Chondrocyte (in vitro differentiated cells): ENCODE results near the gene LRRC8D. TPM values are rescaled to one million over a fixed set of nuclear protein-coding genes. Genes with fewer than 3 reads are reported as not detected.

Experiments
- DNase-seq: peaks from one replicate; pipeline ENCODE4 v3.0.0; 2021; ENCODE audit warnings: mixed read lengths, low spot score
- H3K27ac Mint-ChIP-seq: one replicate; pipeline ENCODE4 v1.8.0; 2021; ENCODE audit warnings: mild to moderate bottlenecking, moderate library complexity, mixed read lengths; ENCODE audit not compliant: unreplicated experiment
- H3K27me3 Mint-ChIP-seq: 2 replicates; pipeline ENCODE4 v1.8.0; 2021; ENCODE audit warnings: low read depth, mixed read lengths
- H3K36me3 Mint-ChIP-seq: 2 replicates; pipeline ENCODE4 v1.8.0; 2021; ENCODE audit warnings: low read depth, mixed read lengths
- H3K4me1 Mint-ChIP-seq: 2 replicates; pipeline ENCODE4 v1.8.0; 2021; ENCODE audit warnings: low read depth, mild to moderate bottlenecking, mixed read lengths
- H3K4me3 Mint-ChIP-seq: one replicate; pipeline ENCODE4 v1.8.0; 2021; ENCODE audit warnings: mild to moderate bottlenecking, moderate library complexity, mixed read lengths; ENCODE audit not compliant: unreplicated experiment
- H3K9me3 Mint-ChIP-seq: 2 replicates; pipeline ENCODE4 v1.8.0; 2021; ENCODE audit warnings: low read depth, mixed read lengths
- total RNA-seq: library from RNA; stranded (reverse); gene quantifications from 3 replicates; pipeline ENCODE4 v1.2.1, GENCODE V29; 2021
- TF ChIP-seq, protein P1 (sequence below): fragments of 200-600 bp; sonication (generic); IDR thresholded peaks from 2 replicates; pipeline ENCODE4 v1.5.0; 2021; ENCODE audit warnings: antibody characterized with exemption, mild to moderate bottlenecking, moderate library complexity

Gene LRRC8D
- total RNA-seq, 1 donor from 2014 or later: 14.9 TPM

DNA sequence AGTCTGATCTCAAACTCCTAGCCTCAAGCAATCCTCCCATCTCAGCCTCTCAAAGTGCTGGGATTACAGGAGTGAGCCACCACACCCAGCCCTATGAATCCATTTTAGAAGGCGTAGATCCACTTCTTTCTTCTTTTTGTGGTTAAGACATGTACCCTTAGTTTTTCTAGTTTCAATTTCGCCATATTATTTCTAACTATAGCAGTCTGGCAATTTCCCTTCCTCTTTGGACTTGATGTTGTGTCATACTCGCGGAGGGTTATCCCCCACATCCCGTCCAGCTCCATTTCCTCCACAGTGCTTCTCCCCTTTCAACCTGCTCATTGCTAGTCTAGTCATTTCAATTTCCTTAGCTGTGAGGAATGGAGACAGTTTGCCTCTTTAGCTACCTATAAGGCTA is 5.2 kb upstream of the LRRC8D start:
- H3K4me1 Mint-ChIP-seq: peaks cover 7% of the 10 kb centered on the region
- no peaks in the 10 kb centered on the region for H3K27me3 Mint-ChIP-seq
- no peak overlapping the region for H3K27ac Mint-ChIP-seq
- no peaks in the 10 kb centered on the region for H3K9me3 Mint-ChIP-seq
- no peak overlapping the region for H3K4me3 Mint-ChIP-seq
- TF ChIP-seq, protein P1, sequence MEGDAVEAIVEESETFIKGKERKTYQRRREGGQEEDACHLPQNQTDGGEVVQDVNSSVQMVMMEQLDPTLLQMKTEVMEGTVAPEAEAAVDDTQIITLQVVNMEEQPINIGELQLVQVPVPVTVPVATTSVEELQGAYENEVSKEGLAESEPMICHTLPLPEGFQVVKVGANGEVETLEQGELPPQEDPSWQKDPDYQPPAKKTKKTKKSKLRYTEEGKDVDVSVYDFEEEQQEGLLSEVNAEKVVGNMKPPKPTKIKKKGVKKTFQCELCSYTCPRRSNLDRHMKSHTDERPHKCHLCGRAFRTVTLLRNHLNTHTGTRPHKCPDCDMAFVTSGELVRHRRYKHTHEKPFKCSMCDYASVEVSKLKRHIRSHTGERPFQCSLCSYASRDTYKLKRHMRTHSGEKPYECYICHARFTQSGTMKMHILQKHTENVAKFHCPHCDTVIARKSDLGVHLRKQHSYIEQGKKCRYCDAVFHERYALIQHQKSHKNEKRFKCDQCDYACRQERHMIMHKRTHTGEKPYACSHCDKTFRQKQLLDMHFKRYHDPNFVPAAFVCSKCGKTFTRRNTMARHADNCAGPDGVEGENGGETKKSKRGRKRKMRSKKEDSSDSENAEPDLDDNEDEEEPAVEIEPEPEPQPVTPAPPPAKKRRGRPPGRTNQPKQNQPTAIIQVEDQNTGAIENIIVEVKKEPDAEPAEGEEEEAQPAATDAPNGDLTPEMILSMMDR: no peak
- no peak for DNase-seq
- H3K36me3 Mint-ChIP-seq: no peaks in the 10 kb centered on the region

DNA sequence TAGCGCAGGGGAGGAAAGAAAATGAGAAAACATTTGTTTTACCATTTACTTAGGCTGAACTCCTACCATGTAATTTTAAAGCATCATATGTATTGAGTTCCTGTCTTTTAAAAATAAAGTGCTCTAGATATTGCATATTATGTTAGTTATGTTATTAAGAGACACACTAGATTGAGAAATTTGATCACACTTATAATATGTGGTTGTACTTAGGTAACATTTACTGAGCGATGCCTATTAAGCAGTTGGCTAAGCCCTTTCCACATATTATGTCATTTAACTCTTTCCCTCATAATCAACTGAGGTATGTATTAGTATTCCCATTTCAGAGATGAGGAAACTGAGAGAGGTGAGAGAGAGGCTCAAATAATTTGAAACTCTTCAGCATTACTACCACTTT is 4.5 kb upstream of the LRRC8D start:
- H3K4me1 Mint-ChIP-seq: peaks cover 7% of the 10 kb centered on the region
- TF ChIP-seq, protein P1: no peak
- H3K27ac Mint-ChIP-seq: no peak overlapping the region
- DNase-seq: no peak
- H3K4me3 Mint-ChIP-seq: no peak overlapping the region
- H3K36me3 Mint-ChIP-seq: no peaks in the 10 kb centered on the region
- H3K27me3 Mint-ChIP-seq: no peaks in the 10 kb centered on the region
- no peaks in the 10 kb centered on the region for H3K9me3 Mint-ChIP-seq

DNA sequence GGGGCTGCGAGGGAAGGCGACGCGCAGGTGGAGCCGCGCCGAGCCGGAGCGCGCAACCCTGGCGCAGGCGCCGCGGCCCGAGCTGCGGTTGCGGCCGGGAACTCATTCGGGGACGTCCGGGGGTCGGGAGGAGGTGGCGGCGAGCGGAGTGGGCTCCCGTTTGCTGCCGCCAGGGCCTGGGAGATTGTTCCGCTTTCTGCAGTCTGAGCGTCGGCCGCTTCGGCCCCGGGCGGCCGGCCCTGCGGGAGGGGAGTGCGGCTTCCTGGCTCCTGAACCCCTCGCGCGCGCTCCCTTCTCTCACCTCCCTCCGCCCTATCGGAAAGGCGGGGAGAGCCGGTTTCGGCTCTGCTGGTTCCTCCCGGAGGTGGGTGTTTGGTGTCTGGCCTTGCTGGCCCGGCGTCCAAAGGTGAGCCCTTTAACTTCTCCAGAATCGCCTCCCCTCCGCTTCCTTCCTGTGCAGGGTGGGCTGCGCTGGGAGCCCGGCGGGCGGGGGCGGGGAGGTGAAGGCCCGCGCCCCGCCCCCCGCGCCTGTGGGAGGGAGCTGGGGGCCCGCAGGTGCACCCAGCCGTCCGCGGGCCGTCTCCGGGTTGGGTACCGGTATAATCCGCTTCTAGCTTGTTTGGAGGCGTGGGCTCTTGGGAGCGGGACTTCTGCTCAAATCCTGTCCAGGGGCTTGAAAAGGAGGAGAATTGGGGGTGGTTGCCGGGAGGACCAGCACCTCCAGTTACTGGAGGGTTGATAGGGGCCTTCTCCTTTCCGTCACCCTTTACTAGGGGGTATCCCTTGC is 683 bp downstream of the LRRC8D start:
- TF ChIP-seq, protein P1: peak; percentile 37
- Mint-ChIP-seq H3K27ac (no peak overlapping the region), H3K4me1 (peaks cover 21% of the 10 kb centered on the region), H3K9me3 (no peaks in the 10 kb centered on the region), H3K4me3 (peak overlapping the region; percentile 77), H3K27me3 (no peaks in the 10 kb centered on the region), H3K36me3 (no peaks in the 10 kb centered on the region)
- DNase-seq: no peak

DNA sequence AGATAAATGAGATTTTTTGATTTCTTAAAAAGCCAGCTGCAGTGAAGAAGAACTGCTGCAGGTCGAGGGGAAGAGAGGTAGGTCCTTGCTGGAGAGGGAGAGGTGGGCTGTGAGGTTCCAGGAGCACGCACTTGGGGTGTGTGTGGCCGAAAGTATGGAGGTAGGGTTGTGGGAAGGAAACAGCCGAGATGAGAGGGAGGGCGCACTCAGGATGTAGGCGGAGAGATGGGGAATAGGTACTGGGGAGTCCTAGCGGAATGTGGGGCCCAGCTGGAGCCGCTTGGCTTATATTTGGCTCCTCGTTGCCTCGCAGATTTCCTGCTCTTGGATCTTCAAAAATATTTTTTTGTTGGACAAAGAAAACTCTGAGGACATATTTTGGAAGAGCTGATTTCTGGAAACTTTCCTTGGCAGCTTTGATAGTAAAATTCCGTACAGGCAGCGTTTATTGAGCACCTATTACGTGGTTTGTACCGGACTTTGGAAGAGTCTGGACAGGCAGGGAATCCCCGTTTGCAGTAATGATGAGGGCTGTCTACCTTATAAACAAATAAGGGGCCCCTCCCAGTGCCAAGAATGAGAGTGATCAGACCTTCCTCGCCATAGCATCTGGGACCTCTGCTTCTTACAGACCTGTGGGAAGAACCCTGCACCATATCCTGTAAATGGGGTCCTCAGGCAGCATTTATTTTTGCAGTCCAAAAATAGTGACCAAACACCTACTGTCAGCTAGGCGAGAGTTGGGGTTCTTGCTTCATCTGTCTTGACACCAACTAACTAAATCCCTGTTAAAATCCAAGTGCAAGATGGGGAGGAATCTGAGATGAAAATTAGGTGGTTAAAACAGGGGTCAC is 1.5 kb downstream of the LRRC8D start:
- no peaks in the 10 kb centered on the region for H3K36me3 Mint-ChIP-seq
- H3K4me3 Mint-ChIP-seq: peak overlapping the region; percentile 77
- peak overlapping the region; percentile 42 for H3K27ac Mint-ChIP-seq
- no peaks in the 10 kb centered on the region for H3K9me3 Mint-ChIP-seq
- H3K4me1 Mint-ChIP-seq: peaks cover 21% of the 10 kb centered on the region
- no peak for DNase-seq
- H3K27me3 Mint-ChIP-seq: no peaks in the 10 kb centered on the region
- TF ChIP-seq, protein P1: no peak

DNA sequence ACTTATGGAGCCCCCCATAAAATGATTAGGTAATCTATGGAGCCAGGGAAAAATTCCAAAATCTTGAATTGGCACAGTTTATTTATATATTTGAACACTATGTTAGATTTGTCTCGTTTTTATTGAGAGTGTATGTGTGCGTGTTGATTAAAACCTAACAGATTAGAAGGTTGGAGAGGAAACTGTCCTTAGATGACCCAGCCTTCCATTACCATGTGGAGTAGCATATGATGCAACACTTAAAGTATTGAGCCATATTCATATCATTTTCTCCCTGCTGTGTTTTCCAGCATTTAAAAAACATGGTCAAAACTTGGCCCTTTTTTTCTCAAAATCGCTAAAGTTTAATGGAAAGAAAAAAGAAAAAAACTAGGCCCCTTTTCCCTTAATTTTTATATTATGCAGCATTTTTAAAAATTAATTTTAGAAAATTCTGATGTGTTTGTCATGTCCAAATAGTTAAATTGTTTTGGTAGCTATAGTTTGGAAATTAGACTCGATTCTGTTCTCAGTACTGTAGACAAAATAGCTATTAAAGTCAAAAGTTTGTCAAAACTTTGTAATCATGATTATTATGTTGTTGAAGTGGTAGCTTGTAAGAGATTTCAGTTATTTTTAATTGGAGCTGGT is 2.3 kb downstream of the LRRC8D start:
- H3K4me3 Mint-ChIP-seq: no peak overlapping the region
- DNase-seq: no peak
- H3K36me3 Mint-ChIP-seq: no peaks in the 10 kb centered on the region
- TF ChIP-seq, protein P1: no peak
- no peaks in the 10 kb centered on the region for H3K27me3 Mint-ChIP-seq
- no peak overlapping the region for H3K27ac Mint-ChIP-seq
- H3K9me3 Mint-ChIP-seq: no peaks in the 10 kb centered on the region
- peaks cover 21% of the 10 kb centered on the region for H3K4me1 Mint-ChIP-seq
